Activated B cell treated with CpG ODN at 0.5 μM for 24 hours (primary cell): ENCODE data around the gene OR5J2. TPM values are rescaled to one million over a fixed set of nuclear protein-coding genes. Genes with fewer than 3 reads are reported as not detected.
"Not testable (repeated sequence)": the region's sequence is repeated elsewhere in the genome, so short reads cannot be mapped to it uniquely, and the experiment has no call there.

ENCODE experiments used
- ATAC-seq: fragments of 200-7000 bp; cut with Tn5 transposase; one replicate; pipeline ENCODE4 v1.10.0; 2021; ENCODE audit warnings: low read depth, mild to moderate bottlenecking, moderate library complexity
- CTCF ChIA-PET: fragments of 350-600 bp; sonication (Branson Sonifier 250); formaldehyde crosslinking; loops from one replicate; lab custom pipeline; 2021; ENCODE audit warnings: antibody characterized with exemption; lab: Charles Lee
- POLR2A ChIA-PET: fragments of 350-600 bp; sonication (Branson Sonifier 250); formaldehyde crosslinking; loops from one replicate; lab custom pipeline; 2021; ENCODE audit warnings: antibody characterized with exemption; lab: Charles Lee
- DNase-seq: peaks from one replicate; pipeline ENCODE4 v3.0.0; 2022
- H3K27ac Mint-ChIP-seq: one replicate; pipeline ENCODE4 v1.8.0; 2020; ENCODE audit warnings: mixed read lengths
- H3K27me3 Mint-ChIP-seq: one replicate; pipeline ENCODE4 v1.8.0; 2021; ENCODE audit warnings: mixed read lengths
- H3K36me3 Mint-ChIP-seq: one replicate; pipeline ENCODE4 v1.8.0; 2021; ENCODE audit warnings: low read depth, mixed read lengths
- H3K4me1 Mint-ChIP-seq: one replicate; pipeline ENCODE4 v1.8.0; 2021; ENCODE audit warnings: mixed read lengths
- H3K4me3 Mint-ChIP-seq: one replicate; pipeline ENCODE4 v1.8.0; 2020; ENCODE audit warnings: mild to moderate bottlenecking, mixed read lengths
- H3K9me3 Mint-ChIP-seq: one replicate; pipeline ENCODE4 v1.8.0; 2020; ENCODE audit warnings: mixed read lengths
- intact Hi-C: fragments of 100-400 bp; cut with micrococcal nuclease; formaldehyde crosslinking; loops from one replicate; pipeline ENCODE4 v1.15.1; 2024
- total RNA-seq: library from RNA; stranded (reverse); gene quantifications from 2 replicates; pipeline ENCODE4 v1.2.3, GENCODE V29; 2022
- TF ChIP-seq, protein P1 (sequence below): fragments of 200-600 bp; IDR thresholded peaks from one replicate; pipeline ENCODE4 v1.8.0; 2022; ENCODE audit warnings: antibody characterized with exemption, mild to moderate bottlenecking

The OR5J2 gene
- total RNA-seq, 1 donor from 2014 or later = not detected

GRCh38 chr11:56197367-56197766 lies 20.9 kb downstream of the OR5J2 start:
- DNase-seq (no peak), ATAC-seq (no peak)
- H3K27ac Mint-ChIP-seq = no peak overlapping the region
- no peaks in the 10 kb centered on the region for H3K4me1 Mint-ChIP-seq
- no peaks in the 10 kb centered on the region for H3K36me3 Mint-ChIP-seq
- POLR2A ChIA-PET = no interaction called here
- no peak overlapping the region for H3K4me3 Mint-ChIP-seq
- no peaks in the 10 kb centered on the region for H3K27me3 Mint-ChIP-seq
- CTCF ChIA-PET = no interaction called here
- TF ChIP-seq, protein P1, sequence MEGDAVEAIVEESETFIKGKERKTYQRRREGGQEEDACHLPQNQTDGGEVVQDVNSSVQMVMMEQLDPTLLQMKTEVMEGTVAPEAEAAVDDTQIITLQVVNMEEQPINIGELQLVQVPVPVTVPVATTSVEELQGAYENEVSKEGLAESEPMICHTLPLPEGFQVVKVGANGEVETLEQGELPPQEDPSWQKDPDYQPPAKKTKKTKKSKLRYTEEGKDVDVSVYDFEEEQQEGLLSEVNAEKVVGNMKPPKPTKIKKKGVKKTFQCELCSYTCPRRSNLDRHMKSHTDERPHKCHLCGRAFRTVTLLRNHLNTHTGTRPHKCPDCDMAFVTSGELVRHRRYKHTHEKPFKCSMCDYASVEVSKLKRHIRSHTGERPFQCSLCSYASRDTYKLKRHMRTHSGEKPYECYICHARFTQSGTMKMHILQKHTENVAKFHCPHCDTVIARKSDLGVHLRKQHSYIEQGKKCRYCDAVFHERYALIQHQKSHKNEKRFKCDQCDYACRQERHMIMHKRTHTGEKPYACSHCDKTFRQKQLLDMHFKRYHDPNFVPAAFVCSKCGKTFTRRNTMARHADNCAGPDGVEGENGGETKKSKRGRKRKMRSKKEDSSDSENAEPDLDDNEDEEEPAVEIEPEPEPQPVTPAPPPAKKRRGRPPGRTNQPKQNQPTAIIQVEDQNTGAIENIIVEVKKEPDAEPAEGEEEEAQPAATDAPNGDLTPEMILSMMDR = no peak
- H3K9me3 Mint-ChIP-seq = peaks cover 3% of the 10 kb centered on the region
- intact Hi-C loops = no loop called here

- ChIA-PET CTCF (no interaction called here), POLR2A (no interaction called here)
- no peak overlapping the region for H3K27ac Mint-ChIP-seq
- ATAC-seq (no peak), DNase-seq (no peak)
- H3K4me1 Mint-ChIP-seq = no peaks in the 10 kb centered on the region
- H3K36me3 Mint-ChIP-seq = no peaks in the 10 kb centered on the region
- no peak overlapping the region for H3K4me3 Mint-ChIP-seq
- intact Hi-C loops = no loop called here
- TF ChIP-seq, protein P1 = no peak
- H3K27me3 Mint-ChIP-seq = no peaks in the 10 kb centered on the region
- peaks cover 5% of the 10 kb centered on the region for H3K9me3 Mint-ChIP-seq
These were observed 31.4 kb downstream of the OR5J2 start for GRCh38 chr11:56207790-56208189.

GRCh38 chr11:56214537-56214936 lies 38.1 kb downstream of the OR5J2 start:
- CTCF ChIA-PET = no interaction called here
- DNase-seq (no peak), ATAC-seq (no peak)
- POLR2A ChIA-PET = no interaction called here
- intact Hi-C loops = no loop called here
- TF ChIP-seq, protein P1 = no peak
- no peaks in the 10 kb centered on the region for H3K4me1 Mint-ChIP-seq
- no peaks in the 10 kb centered on the region for H3K36me3 Mint-ChIP-seq
- peaks cover 22% of the 10 kb centered on the region for H3K9me3 Mint-ChIP-seq
- no peak overlapping the region for H3K27ac Mint-ChIP-seq
- H3K27me3 Mint-ChIP-seq = no peaks in the 10 kb centered on the region
- H3K4me3 Mint-ChIP-seq = no peak overlapping the region

- H3K27me3 Mint-ChIP-seq, H3K4me1 Mint-ChIP-seq, CTCF ChIA-PET, POLR2A ChIA-PET, H3K27ac Mint-ChIP-seq, DNase-seq, intact Hi-C loops, H3K4me3 Mint-ChIP-seq, ATAC-seq, H3K36me3 Mint-ChIP-seq: not testable (repeated sequence)
- peaks cover 28% of the 10 kb centered on the region for H3K9me3 Mint-ChIP-seq
These were observed 43.3 kb downstream of the OR5J2 start for GRCh38 chr11:56219735-56220134.

Other genes starting within 250 kb of the OR5J2 start
- gene OR5I1, start 240.2 kb upstream of the OR5J2 start, total RNA-seq = not detected in 2 replicates
- gene OR10AG1, start 206.7 kb upstream of the OR5J2 start, total RNA-seq = not detected in 2 replicates
- not detected in 2 replicates for gene OR5F1, start 182.0 kb upstream of the OR5J2 start, total RNA-seq
- gene OR5AS1, start 149.0 kb upstream of the OR5J2 start, total RNA-seq = not detected in 2 replicates
- not detected in 2 replicates for gene OR8I2, start 83.3 kb upstream of the OR5J2 start, total RNA-seq
- gene OR8H2, start 72.9 kb upstream of the OR5J2 start, total RNA-seq = not detected in 2 replicates
- gene OR8H3, start 54.2 kb upstream of the OR5J2 start, total RNA-seq = not detected in 2 replicates
- not detected in 2 replicates for gene OR8J3, start 36.4 kb upstream of the OR5J2 start, total RNA-seq
- gene OR8K5, start 16.3 kb upstream of the OR5J2 start, total RNA-seq = not detected in 2 replicates
- gene OR5T2, start 57.6 kb downstream of the OR5J2 start, total RNA-seq = not detected in 2 replicates
- gene OR5T3, start 75.6 kb downstream of the OR5J2 start, total RNA-seq = not detected in 2 replicates
- not detected in 2 replicates for gene OR5T1, start 97.5 kb downstream of the OR5J2 start, total RNA-seq
- not detected in 2 replicates for gene OR8H1, start 115.6 kb downstream of the OR5J2 start, total RNA-seq
- gene OR8K3, start 138.5 kb downstream of the OR5J2 start, total RNA-seq = not detected in 2 replicates
- gene OR8K1, start 169.4 kb downstream of the OR5J2 start, total RNA-seq = not detected in 2 replicates
- gene OR8J1, start 177.7 kb downstream of the OR5J2 start, total RNA-seq = not detected in 2 replicates
- gene OR8U1, start 199.0 kb downstream of the OR5J2 start, total RNA-seq = not detected in 2 replicates
- gene OR5AL1, start 236.1 kb downstream of the OR5J2 start, total RNA-seq = not detected in 2 replicates